ENCODE results near the gene YIF1A.

GRCh38 chr11:66333896-66334604 lies 45.1 kb upstream of the YIF1A start:
- no peak for TF ChIP-seq RAD21 (IDR thresholded peaks at IDR 0.05; ENCODE audit: low read depth)
- TF ChIP-seq CTCF (IDR thresholded peaks at IDR 0.05 in 2 of 3, conservative IDR thresholded peaks at IDR 0.05 in 1 of 3; ENCODE audit: borderline replicate concordance in 1 of 3, insufficient read depth in 1 of 3, low read depth in 2 of 3, low read length in 2 of 3): no peak
- TF ChIP-seq EZH2 (IDR thresholded peaks at IDR 0.05): no peak
- no peak for TF ChIP-seq MAX (IDR thresholded peaks at IDR 0.05)
- TF ChIP-seq CEBPB (IDR thresholded peaks at IDR 0.05; ENCODE audit: low read depth): no peak
- no peak for TF ChIP-seq REST (IDR thresholded peaks at IDR 0.05; ENCODE audit: low read depth)
- TF ChIP-seq POLR2A (IDR thresholded peaks at IDR 0.05; ENCODE audit: borderline replicate concordance, extremely low read depth, insufficient read depth, insufficient read length): no peak

Measured in HCT116 (cell line).